ENCODE data around the gene RPGR.

The RPGR gene, protein sequence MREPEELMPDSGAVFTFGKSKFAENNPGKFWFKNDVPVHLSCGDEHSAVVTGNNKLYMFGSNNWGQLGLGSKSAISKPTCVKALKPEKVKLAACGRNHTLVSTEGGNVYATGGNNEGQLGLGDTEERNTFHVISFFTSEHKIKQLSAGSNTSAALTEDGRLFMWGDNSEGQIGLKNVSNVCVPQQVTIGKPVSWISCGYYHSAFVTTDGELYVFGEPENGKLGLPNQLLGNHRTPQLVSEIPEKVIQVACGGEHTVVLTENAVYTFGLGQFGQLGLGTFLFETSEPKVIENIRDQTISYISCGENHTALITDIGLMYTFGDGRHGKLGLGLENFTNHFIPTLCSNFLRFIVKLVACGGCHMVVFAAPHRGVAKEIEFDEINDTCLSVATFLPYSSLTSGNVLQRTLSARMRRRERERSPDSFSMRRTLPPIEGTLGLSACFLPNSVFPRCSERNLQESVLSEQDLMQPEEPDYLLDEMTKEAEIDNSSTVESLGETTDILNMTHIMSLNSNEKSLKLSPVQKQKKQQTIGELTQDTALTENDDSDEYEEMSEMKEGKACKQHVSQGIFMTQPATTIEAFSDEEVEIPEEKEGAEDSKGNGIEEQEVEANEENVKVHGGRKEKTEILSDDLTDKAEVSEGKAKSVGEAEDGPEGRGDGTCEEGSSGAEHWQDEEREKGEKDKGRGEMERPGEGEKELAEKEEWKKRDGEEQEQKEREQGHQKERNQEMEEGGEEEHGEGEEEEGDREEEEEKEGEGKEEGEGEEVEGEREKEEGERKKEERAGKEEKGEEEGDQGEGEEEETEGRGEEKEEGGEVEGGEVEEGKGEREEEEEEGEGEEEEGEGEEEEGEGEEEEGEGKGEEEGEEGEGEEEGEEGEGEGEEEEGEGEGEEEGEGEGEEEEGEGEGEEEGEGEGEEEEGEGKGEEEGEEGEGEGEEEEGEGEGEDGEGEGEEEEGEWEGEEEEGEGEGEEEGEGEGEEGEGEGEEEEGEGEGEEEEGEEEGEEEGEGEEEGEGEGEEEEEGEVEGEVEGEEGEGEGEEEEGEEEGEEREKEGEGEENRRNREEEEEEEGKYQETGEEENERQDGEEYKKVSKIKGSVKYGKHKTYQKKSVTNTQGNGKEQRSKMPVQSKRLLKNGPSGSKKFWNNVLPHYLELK

DNA sequence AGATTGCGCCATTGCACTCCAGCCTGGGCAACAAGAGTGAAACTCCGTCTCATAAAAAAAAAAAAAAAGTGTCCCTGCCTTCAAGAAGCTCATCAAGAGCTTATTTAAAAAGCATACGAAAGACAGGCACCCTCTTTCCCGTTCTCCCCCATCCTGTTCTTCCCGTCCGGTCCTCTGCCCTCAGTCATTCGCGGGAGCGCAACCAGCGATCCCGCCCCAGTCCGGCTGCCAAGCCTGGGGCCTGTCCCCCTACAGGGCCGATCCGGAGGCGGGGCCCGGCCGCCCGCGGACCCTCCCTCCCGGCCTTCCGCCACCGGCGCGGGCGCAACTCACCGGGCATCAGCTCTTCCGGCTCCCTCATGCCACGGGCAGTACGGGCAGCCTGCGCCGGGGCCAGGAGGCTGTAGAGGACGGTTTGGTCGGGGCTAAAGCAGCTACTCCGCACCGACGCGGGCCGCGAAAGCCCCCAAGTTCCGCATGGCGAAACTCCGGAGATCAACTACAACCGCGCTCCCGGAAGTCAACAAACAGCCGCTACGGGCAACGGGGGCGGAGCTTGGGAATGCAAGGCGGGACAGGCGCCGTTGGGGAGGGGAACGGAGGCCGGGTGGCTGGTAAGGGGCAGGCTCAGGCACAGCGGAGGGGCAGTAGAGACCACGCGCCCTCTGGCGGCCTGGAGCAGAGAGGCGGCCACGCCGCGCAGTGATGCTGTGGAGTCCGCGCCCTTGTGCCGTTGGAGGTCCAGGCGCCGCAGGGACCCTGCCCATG, at the start of gene RPGR:
TSS of gene RPGR (minus strand) at position 503 of the 768 bp plus-strand sequence. CDS start at position 361, 142 bp downstream.
- DNase-seq: peak; percentile 88

GRCh38 chrX:38376747-38377146, 49.4 kb upstream of the RPGR start:
- no peak for DNase-seq

DNA sequence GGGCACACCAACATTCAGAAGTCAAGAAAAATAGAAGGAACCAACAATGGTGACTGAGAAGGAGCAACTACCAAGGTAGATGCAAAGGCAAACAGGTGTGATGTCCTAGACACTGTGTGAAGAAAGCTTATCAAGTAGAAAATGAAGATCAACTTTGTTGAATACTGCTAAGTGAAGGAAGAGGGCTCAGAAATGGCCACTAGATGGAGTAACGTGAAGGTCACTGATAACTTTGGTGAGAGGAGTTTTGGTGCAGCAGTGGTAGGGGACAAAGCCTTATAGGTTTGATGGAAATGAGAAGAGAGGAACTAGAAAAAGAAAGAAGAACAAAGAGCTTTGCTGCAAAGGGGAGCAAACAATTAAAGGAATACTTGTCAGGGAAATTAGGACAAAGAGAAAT, 48.6 kb upstream of the RPGR start:
- no peak for DNase-seq

DNA sequence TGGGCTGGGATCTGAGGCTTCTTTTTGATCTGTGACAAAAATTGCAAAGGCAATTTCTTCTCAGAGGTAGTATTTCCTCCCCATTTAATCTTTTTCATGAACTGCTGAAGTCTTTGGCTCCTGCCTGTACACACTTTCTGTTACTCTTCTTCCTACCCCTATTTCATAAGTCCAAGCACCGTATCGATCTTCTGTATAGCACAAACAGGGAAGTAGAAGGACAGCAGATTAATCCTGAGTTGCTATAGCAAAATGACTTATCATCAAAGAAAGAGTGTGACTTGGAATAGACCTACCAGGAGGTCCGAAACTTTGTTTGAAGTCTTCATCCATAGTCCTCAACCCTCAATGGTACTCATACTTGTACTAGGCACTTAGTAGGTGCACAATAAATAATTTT, 47.1 kb upstream of the RPGR start:
- no peak for DNase-seq

- no peak for DNase-seq
Measured at GRCh38 chrX:38371641-38372040, 44.3 kb upstream of the RPGR start.

- no peak for DNase-seq
Measured at GRCh38 chrX:38368774-38369173, 41.5 kb upstream of the RPGR start.

DNA sequence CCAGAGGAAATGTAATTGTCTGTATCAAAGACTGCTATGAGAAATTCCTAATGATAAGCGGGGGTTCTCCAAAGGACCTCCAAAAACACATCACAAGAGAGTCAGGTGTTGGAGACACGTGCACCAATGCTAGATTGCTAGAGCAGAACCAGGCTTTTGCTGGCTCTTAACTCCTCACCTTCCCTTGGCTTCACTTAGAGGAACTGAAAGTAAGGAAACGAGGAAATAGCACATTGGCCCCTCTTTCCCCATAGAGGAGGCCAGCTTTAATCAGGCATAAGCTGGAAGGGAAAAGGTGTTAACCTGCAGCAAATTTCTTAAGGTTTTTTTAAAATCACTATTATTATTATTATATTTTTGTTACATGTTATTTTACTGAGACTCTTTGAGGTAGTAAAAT, 38.6 kb upstream of the RPGR start:
- no peak for DNase-seq

DNA sequence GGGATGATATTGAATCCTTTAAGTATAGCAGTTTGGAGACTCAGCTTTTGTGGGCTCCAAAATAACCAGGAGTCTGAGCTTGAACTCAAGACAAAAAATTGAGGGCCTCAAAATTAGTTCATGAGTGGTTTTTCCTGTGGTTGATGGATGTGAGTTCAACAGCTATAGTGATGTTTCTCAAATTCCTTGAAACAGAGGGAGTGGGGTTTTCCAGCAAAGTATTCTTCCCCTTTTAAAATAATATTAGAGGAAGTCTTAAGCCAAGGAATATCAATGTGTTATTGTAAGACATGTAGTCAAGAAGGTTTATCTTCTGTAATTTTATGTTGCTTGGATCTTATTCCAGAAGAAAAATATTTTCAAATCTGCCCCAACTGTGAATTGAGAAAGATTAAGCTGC, 35.7 kb upstream of the RPGR start:
- no peak for DNase-seq

GRCh38 chrX:38357747-38358673, 30.7 kb upstream of the RPGR start:
- no peak for DNase-seq

- no peak for DNase-seq
Measured at GRCh38 chrX:38356401-38356800, 29.1 kb upstream of the RPGR start.

- DNase-seq: no peak
Measured at GRCh38 chrX:38352362-38352761, 25.1 kb upstream of the RPGR start, which contains the start of gene OTC. TSS of gene OTC (plus strand) at chrX:38352604. CDS start at chrX:38352697, 93 bp downstream.

- DNase-seq: no peak
Measured at GRCh38 chrX:38351346-38351745, 24.0 kb upstream of the RPGR start.

- no peak for DNase-seq
Measured at GRCh38 chrX:38347136-38347535, 19.8 kb upstream of the RPGR start.

DNA sequence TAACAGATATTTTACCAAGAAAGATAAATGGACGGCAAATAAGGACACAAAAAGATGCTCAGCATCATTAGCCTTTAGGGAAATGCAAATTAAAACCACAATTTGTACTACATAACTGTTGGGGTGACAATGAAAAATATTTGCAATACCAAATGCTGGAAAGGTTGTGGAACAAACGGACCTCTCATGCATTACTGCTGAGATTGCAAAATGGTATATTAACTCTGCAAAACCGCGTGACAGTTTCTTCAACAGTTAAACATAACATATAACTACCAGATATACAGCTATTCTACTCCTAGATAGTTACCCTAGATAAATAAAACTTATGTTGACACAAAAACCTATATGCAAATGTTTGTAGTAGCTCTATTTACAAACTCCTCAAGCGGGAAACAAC, 18.8 kb upstream of the RPGR start:
- DNase-seq: no peak

GRCh38 chrX:38342853-38343778, 15.8 kb upstream of the RPGR start:
- DNase-seq: no peak

- no peak for DNase-seq
Measured at GRCh38 chrX:38341442-38341841, 14.1 kb upstream of the RPGR start.

GRCh38 chrX:38336538-38337240, 9.4 kb upstream of the RPGR start:
- DNase-seq: no peak

- DNase-seq: no peak
Measured at GRCh38 chrX:38335382-38335781, 8.1 kb upstream of the RPGR start.

GRCh38 chrX:38332505-38332904, 5.2 kb upstream of the RPGR start:
- no peak for DNase-seq

GRCh38 chrX:38327775-38328081, 419 bp upstream of the RPGR start:
- DNase-seq: no peak

Measured in activated CD4-positive, alpha-beta T cell treated with anti-CD3 and anti-CD28 coated beads, Interleukin-2, amount 50 U/mL, for 1 hour (primary cell).